HEK293T (cell line): ENCODE measurements around the gene ABHD17C.

Experiments
- CTCF ChIA-PET: fragments of 350-600 bp; formaldehyde crosslinking; extraction: SDS; loops from one replicate; lab custom pipeline; 2021; ENCODE audit warnings: antibody characterized with exemption, inconsistent platforms; lab: Yijun Ruan, JAX
- POLR2A ChIA-PET: fragments of 350-600 bp; formaldehyde crosslinking; extraction: SDS; loops from one replicate; lab custom pipeline; 2020; ENCODE audit warnings: antibody characterized with exemption, inconsistent platforms; lab: Yijun Ruan, JAX
- DNase-seq: peaks from one replicate; pipeline ENCODE4 v3.0.0; 2012; ENCODE audit warnings: mixed read lengths; ENCODE audit errors: extremely low spot score
- ARNT ChIP-seq: fragments of 450-650 bp; IDR thresholded peaks from 2 replicates; pipeline ENCODE4 v1.6.1; 2017; ENCODE audit warnings: mild to moderate bottlenecking
- BHLHE40 ChIP-seq: fragments of 450-650 bp; IDR thresholded peaks from 2 replicates; pipeline ENCODE4 v1.6.1; 2016; ENCODE audit warnings: mild to moderate bottlenecking, moderate library complexity, borderline replicate concordance
- CTBP1 ChIP-seq: fragments of 450-650 bp; IDR thresholded peaks from 2 replicates; pipeline ENCODE4 v1.6.1; 2016; ENCODE audit warnings: borderline replicate concordance
- ELF4 ChIP-seq: fragments of 450-650 bp; IDR thresholded peaks from 2 replicates; pipeline ENCODE4 v1.6.1; 2017; ENCODE audit warnings: antibody characterized with exemption
- FOXA1 ChIP-seq: fragments of 450-650 bp; IDR thresholded peaks from 2 replicates; pipeline ENCODE4 v1.6.1; 2016; ENCODE audit warnings: mild to moderate bottlenecking
- FOXK2 ChIP-seq: fragments of 450-650 bp; IDR thresholded peaks from 2 replicates; pipeline ENCODE4 v1.6.1; 2016; ENCODE audit warnings: mild to moderate bottlenecking
- FOXM1 ChIP-seq: fragments of 450-650 bp; IDR thresholded peaks from 2 replicates; pipeline ENCODE4 v1.6.1; 2017; ENCODE audit warnings: mild to moderate bottlenecking, borderline replicate concordance
- HDGF ChIP-seq: fragments of 450-650 bp; IDR thresholded peaks from 2 replicates; pipeline ENCODE4 v1.6.1; 2017; ENCODE audit warnings: antibody characterized with exemption, borderline replicate concordance
- L3MBTL2 ChIP-seq: fragments of 450-650 bp; conservative IDR thresholded peaks from 2 replicates; pipeline ENCODE4 v1.6.1; 2016; ENCODE audit warnings: mild to moderate bottlenecking
- LEF1 ChIP-seq: fragments of 450-650 bp; IDR thresholded peaks from 2 replicates; pipeline ENCODE4 v1.6.1; 2017; ENCODE audit warnings: mild to moderate bottlenecking, borderline replicate concordance
- NFRKB ChIP-seq: fragments of 450-650 bp; IDR thresholded peaks from 2 replicates; pipeline ENCODE4 v1.6.1; 2016; ENCODE audit warnings: mild to moderate bottlenecking, moderate library complexity
- PKNOX1 ChIP-seq: fragments of 450-650 bp; IDR thresholded peaks from 2 replicates; pipeline ENCODE4 v1.6.1; 2016
- SP1 ChIP-seq: fragments of 450-650 bp; IDR thresholded peaks from 2 replicates; pipeline ENCODE4 v1.6.1; 2017
- SUZ12 ChIP-seq: fragments of 450-650 bp; IDR thresholded peaks from 2 replicates; pipeline ENCODE4 v1.6.1; 2016; ENCODE audit warnings: mild to moderate bottlenecking
- TARDBP ChIP-seq: fragments of 450-650 bp; IDR thresholded peaks from 2 replicates; pipeline ENCODE4 v1.6.1; 2016
- ZNF384 ChIP-seq: fragments of 450-650 bp; IDR thresholded peaks from 2 replicates; pipeline ENCODE4 v1.6.1; 2016

The ABHD17C gene

GRCh38 chr15:80710635-80711554 is 15.8 kb downstream of the ABHD17C start:
- no peak for DNase-seq
- TF ChIP-seq FOXM1 (no peak), ELF4 (no peak)
- POLR2A ChIA-PET: interaction anchor here (1.0 kb wide), 1 partner anchor 15 kb away, joined by 4 read pairs; no protein-coding TSS in a partner anchor
- CTCF ChIA-PET: no interaction called here

GRCh38 chr15:80711886-80712285 is 16.8 kb downstream of the ABHD17C start:
- POLR2A ChIA-PET: interaction anchor here (1.0 kb wide), 1 partner anchor 17 kb away, joined by 5 read pairs; the partner anchor contains the start of gene ABHD17C
- no peak for TF ChIP-seq ARNT
- TF ChIP-seq FOXM1: no peak
- no peak for TF ChIP-seq FOXK2
- no peak for TF ChIP-seq NFRKB
- DNase-seq: no peak
- CTCF ChIA-PET: interaction anchor here (2.0 kb wide), 1 partner anchor 65 kb away, joined by 6 read pairs; no protein-coding TSS in a partner anchor

- CTCF ChIA-PET: interaction anchor here (0.7 to 2.0 kb wide), 2 partner anchors 9 to 64 kb away, joined by 3 to 6 read pairs; no protein-coding TSS in a partner anchor
- TF ChIP-seq L3MBTL2 (no peak), FOXK2 (no peak), ZNF384 (no peak), ARNT (no peak), FOXA1 (no peak), NFRKB (no peak), FOXM1 (no peak), ELF4 (no peak), TARDBP (no peak), LEF1 (no peak), PKNOX1 (no peak), BHLHE40 (no peak), CTBP1 (no peak), HDGF (no peak), SP1 (no peak), SUZ12 (no peak)
- POLR2A ChIA-PET: interaction anchor here (1.0 kb wide), 1 partner anchor 18 kb away, joined by 5 read pairs; the partner anchor contains the start of gene ABHD17C
- DNase-seq: no peak
Observed at GRCh38 chr15:80712956-80713355, 17.8 kb downstream of the ABHD17C start.

- POLR2A ChIA-PET: no interaction called here
- CTCF ChIA-PET: interaction anchor here (1.0 kb wide), 1 partner anchor 9 kb away, joined by 3 read pairs; no protein-coding TSS in a partner anchor
- TF ChIP-seq ELF4: no peak
- TF ChIP-seq HDGF: no peak
- no peak for TF ChIP-seq FOXA1
- TF ChIP-seq FOXK2: no peak
- no peak for TF ChIP-seq ZNF384
- no peak for TF ChIP-seq NFRKB
- TF ChIP-seq CTBP1: no peak
- TF ChIP-seq ARNT: no peak
- no peak for TF ChIP-seq SUZ12
- no peak for TF ChIP-seq BHLHE40
- TF ChIP-seq L3MBTL2: no peak
- TF ChIP-seq FOXM1: no peak
- DNase-seq: no peak
Observed at GRCh38 chr15:80721476-80721875, 26.4 kb downstream of the ABHD17C start.

- ChIA-PET POLR2A (no interaction called here), CTCF (no interaction called here)
- TF ChIP-seq SUZ12 (no peak), FOXM1 (no peak), FOXK2 (no peak), LEF1 (no peak), FOXA1 (no peak), SP1 (no peak), BHLHE40 (no peak), HDGF (no peak), ZNF384 (no peak), ELF4 (no peak), CTBP1 (no peak), L3MBTL2 (no peak), PKNOX1 (no peak), TARDBP (no peak), NFRKB (no peak), ARNT (no peak)
- no peak for DNase-seq
Observed at GRCh38 chr15:80722811-80723210, 27.7 kb downstream of the ABHD17C start.

- ChIA-PET POLR2A (no interaction called here), CTCF (no interaction called here)
- TF ChIP-seq NFRKB (no peak), TARDBP (no peak), FOXA1 (no peak), FOXK2 (no peak), FOXM1 (no peak), SUZ12 (no peak), CTBP1 (no peak), BHLHE40 (no peak), LEF1 (no peak)
- no peak for DNase-seq
Observed at GRCh38 chr15:80727196-80727595, 32.1 kb downstream of the ABHD17C start.

- no peak for TF ChIP-seq HDGF
- TF ChIP-seq NFRKB: no peak
- no peak for TF ChIP-seq SUZ12
- CTCF ChIA-PET: no interaction called here
- no peak for DNase-seq
- POLR2A ChIA-PET: no interaction called here
Observed at GRCh38 chr15:80727596-80727995, 32.5 kb downstream of the ABHD17C start.
